ENCODE data around the gene LHFPL3.

The LHFPL3 gene

GRCh38 chr7:104943502-104944343 lies 615.3 kb downstream of the LHFPL3 start:
- peak; percentile 59 for DNase-seq

- no peak for DNase-seq
These were observed 617.2 kb downstream of the LHFPL3 start for GRCh38 chr7:104945599-104945956.

DNA sequence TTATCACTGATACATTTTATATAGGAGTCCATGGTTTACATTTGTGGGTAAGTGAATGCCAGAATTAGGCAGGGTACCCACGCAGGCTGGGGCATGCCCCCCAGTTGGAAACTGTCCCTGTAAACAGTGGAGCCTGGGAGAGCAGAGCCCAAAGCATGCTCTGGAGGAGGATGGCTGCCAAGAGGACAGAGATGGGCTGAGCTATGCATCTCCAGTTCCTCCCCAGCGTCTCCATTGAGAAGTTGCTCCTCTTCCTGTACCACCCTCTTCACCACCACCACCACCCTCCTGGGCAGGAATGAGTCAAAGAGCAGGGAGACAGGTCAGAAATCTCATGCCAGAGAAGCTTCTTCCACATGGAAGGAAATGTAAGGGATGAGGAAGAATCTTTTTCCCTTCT lies 617.9 kb downstream of the LHFPL3 start:
- no peak for DNase-seq

DNA sequence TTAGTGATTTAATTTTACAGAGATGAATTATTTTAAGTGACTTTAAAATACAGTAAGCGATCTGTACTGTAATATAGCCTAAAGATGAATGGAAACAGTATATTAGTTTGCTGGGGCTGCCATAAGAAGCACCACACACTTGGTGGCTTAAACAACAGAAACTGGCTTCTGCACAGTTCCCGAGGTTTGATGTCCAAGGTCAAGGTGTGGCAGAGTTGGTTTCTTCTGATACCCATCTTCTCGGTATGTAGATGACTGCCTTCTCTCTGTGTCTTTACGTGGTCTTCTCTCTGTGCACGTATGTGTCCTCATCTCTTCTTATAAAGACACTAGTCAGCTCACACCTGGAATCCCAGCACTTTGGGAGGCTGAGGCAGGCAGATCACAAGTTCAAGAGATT lies 621.6 kb downstream of the LHFPL3 start:
- no peak for DNase-seq

DNA sequence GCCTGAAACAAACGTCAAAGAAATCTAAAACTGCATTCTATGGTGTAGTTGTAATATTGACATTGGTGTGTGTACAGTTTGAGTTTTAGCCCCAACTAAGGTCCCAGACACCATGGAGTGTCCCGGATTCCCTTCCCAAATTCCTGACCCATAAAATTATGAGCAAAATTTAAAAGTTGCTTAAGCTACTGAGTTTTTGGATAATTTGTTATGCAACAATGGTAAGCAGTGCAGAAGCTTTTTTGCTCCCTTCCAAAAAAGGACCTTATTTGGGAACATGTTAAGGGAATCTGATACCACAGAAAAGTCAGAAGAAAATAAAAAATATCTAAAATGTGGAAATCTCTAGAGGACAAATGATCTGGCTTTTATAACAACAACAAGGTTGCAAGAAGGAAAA lies 622.4 kb downstream of the LHFPL3 start:
- no peak for DNase-seq

DNA sequence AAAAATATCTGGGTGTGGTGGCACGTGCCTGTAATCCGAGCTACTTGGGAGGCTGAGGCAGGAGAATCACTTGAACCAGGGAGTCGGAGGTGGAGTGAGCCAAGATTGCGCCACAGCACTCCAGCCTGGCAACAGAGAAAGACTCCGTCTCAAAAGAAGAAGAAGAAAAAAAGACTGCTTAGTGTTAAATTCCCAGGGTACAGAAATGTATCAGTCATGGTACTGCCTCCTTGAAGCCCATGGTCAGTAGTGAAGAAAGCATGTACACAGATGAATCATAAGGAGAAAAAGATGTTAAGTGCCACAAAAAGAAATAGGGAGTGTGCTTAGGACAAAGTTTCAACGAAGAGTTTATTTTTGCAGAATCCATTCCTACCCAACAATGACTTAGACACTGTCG lies 623.1 kb downstream of the LHFPL3 start:
- DNase-seq, result peak; percentile 31

DNA sequence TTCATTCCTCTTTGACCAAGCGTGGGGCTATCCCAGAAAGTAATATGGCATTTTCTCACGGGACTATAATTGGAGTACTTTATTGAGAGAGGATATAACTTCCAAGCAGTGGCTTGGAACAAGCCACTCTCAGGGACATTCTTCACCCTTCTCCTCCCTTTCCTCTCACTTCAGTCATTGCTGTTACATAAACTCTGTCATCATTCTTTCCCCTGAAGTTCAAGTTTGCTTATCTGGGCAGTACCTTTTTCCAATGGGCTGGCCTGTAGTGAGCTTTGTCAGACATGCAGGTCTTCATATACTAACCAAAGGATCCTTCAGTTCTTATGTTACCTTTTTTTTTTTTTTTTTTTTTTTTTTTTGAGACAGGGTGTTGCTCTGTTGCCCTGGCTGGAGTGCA lies 626.9 kb downstream of the LHFPL3 start:
- no peak for DNase-seq

Data from fibroblast of upper back skin (primary cell).